HL-60 (cell line): ENCODE results near the gene DNAH12.
"Not testable (repeated sequence)": the region's sequence is repeated elsewhere in the genome, so short reads cannot be mapped to it uniquely, and the experiment has no call there.

Experiments used
- DNase-seq, 2 experiments: peaks; one replicate each; pipeline ENCODE4 v3.0.0-alpha.2; 2010 to 2020; ENCODE audit warnings: low read depth in 1 of 2, low spot score in 1 of 2
- H3K27ac ChIP-seq: fragments of 250-450 bp; sonication (Bioruptor Pico); replicated peaks from 2 replicates; pipeline ENCODE4 v1.5.1; 2020; ENCODE audit warnings: mild to moderate bottlenecking, moderate library complexity
- H3K27me3 ChIP-seq: fragments of 250-450 bp; sonication (Bioruptor Pico); 2 replicates; pipeline ENCODE4 v1.5.1; 2021; ENCODE audit warnings: mild to moderate bottlenecking, moderate library complexity; ENCODE audit not compliant: insufficient read depth, poor library complexity, severe bottlenecking
- H3K4me3 ChIP-seq: replicated peaks from 2 replicates; pipeline ENCODE4 v1.5.1; 2011; ENCODE audit warnings: mild to moderate bottlenecking, control low read depth, low read length; ENCODE audit not compliant: insufficient read depth
- GABPA ChIP-seq: IDR thresholded peaks from 2 replicates; pipeline ENCODE4 v1.6.1; 2012; ENCODE audit warnings: low read depth
- POLR2AphosphoS5 ChIP-seq: IDR thresholded peaks from 2 replicates; pipeline ENCODE4 v1.6.1; 2012; ENCODE audit warnings: low read depth
- SPI1 ChIP-seq: IDR thresholded peaks from 2 replicates; pipeline ENCODE4 v1.6.1; 2012; ENCODE audit warnings: low read depth, mild to moderate bottlenecking, borderline replicate concordance
- TF ChIP-seq, protein P1 (sequence below): IDR thresholded peaks from 2 replicates; pipeline ENCODE4 v1.6.1; 2012; ENCODE audit warnings: low read depth; ENCODE audit not compliant: insufficient replicate concordance
- TF ChIP-seq, protein P2 (sequence below): IDR thresholded peaks from one replicate; pipeline ENCODE4 v1.5.1; 2011; ENCODE audit warnings: low read length, control low read depth, inconsistent platforms; ENCODE audit not compliant: insufficient read depth

The DNAH12 gene

GRCh38 chr3:57500506-57500905 lies 43.6 kb downstream of the DNAH12 start:
- Histone ChIP-seq H3K27ac (no peak overlapping the region), H3K27me3 (no peaks in the 10 kb centered on the region), H3K4me3 (no peak overlapping the region)
- DNase-seq, result no peak
- TF ChIP-seq, protein P1, sequence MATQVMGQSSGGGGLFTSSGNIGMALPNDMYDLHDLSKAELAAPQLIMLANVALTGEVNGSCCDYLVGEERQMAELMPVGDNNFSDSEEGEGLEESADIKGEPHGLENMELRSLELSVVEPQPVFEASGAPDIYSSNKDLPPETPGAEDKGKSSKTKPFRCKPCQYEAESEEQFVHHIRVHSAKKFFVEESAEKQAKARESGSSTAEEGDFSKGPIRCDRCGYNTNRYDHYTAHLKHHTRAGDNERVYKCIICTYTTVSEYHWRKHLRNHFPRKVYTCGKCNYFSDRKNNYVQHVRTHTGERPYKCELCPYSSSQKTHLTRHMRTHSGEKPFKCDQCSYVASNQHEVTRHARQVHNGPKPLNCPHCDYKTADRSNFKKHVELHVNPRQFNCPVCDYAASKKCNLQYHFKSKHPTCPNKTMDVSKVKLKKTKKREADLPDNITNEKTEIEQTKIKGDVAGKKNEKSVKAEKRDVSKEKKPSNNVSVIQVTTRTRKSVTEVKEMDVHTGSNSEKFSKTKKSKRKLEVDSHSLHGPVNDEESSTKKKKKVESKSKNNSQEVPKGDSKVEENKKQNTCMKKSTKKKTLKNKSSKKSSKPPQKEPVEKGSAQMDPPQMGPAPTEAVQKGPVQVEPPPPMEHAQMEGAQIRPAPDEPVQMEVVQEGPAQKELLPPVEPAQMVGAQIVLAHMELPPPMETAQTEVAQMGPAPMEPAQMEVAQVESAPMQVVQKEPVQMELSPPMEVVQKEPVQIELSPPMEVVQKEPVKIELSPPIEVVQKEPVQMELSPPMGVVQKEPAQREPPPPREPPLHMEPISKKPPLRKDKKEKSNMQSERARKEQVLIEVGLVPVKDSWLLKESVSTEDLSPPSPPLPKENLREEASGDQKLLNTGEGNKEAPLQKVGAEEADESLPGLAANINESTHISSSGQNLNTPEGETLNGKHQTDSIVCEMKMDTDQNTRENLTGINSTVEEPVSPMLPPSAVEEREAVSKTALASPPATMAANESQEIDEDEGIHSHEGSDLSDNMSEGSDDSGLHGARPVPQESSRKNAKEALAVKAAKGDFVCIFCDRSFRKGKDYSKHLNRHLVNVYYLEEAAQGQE, result no peak
- TF ChIP-seq, protein P2, sequence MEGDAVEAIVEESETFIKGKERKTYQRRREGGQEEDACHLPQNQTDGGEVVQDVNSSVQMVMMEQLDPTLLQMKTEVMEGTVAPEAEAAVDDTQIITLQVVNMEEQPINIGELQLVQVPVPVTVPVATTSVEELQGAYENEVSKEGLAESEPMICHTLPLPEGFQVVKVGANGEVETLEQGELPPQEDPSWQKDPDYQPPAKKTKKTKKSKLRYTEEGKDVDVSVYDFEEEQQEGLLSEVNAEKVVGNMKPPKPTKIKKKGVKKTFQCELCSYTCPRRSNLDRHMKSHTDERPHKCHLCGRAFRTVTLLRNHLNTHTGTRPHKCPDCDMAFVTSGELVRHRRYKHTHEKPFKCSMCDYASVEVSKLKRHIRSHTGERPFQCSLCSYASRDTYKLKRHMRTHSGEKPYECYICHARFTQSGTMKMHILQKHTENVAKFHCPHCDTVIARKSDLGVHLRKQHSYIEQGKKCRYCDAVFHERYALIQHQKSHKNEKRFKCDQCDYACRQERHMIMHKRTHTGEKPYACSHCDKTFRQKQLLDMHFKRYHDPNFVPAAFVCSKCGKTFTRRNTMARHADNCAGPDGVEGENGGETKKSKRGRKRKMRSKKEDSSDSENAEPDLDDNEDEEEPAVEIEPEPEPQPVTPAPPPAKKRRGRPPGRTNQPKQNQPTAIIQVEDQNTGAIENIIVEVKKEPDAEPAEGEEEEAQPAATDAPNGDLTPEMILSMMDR, result no peak
- no peak for TF ChIP-seq POLR2AphosphoS5
- no peak for TF ChIP-seq GABPA
- TF ChIP-seq SPI1, result no peak

DNA sequence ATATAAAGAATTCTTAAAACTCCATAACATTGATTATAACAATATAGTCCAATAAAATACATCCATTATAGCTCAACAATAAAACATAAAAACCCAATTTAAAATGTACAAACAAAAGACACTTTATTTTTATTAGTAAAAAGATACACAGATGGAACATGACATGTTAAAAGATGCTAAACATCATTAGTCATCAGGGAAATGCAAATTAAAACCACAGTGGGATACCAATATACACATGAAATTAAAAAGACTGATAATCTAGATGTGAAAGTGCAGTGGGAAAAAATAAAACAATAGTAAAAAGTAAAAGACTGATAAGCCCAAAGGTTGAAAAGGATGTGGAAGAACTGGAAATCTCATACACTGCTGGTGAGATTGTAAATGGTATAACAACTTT lies 46.2 kb downstream of the DNAH12 start:
- no peaks in the 10 kb centered on the region for H3K27me3 ChIP-seq
- H3K4me3 ChIP-seq, result no peak overlapping the region
- no peak overlapping the region for H3K27ac ChIP-seq
- DNase-seq, result no peak
- TF ChIP-seq SPI1 (no peak), POLR2AphosphoS5 (no peak), GABPA (no peak)
- TF ChIP-seq, protein P1, result no peak
- TF ChIP-seq, protein P2, result no peak

GRCh38 chr3:57484563-57484962 lies 59.6 kb downstream of the DNAH12 start:
- TF ChIP-seq, protein P1, result no peak
- TF ChIP-seq POLR2AphosphoS5 (no peak), SPI1 (no peak)
- TF ChIP-seq, protein P2, result no peak
- no peaks in the 10 kb centered on the region for H3K27me3 ChIP-seq
- no peak overlapping the region for H3K4me3 ChIP-seq
- no peak for DNase-seq
- no peak overlapping the region for H3K27ac ChIP-seq

- not testable (repeated sequence) for DNase-seq, H3K4me3 ChIP-seq, H3K27me3 ChIP-seq, H3K27ac ChIP-seq
Measured at GRCh38 chr3:57477193-57477592, 67.0 kb downstream of the DNAH12 start.
